Hematopoietic multipotent progenitor cell treated with erythropoietin and hydrocortisone succinate and interleukin-3 and kit ligand, for 8 days (in vitro differentiated cells): ENCODE results near the gene VPS13C.
A peak's percentile ranks its signal among the peaks of the same experiment; 100 is the strongest.

Experiments
- DNase-seq: peaks from one replicate; pipeline ENCODE4 v3.0.0-alpha.2; 2015

VPS13C gene, protein sequence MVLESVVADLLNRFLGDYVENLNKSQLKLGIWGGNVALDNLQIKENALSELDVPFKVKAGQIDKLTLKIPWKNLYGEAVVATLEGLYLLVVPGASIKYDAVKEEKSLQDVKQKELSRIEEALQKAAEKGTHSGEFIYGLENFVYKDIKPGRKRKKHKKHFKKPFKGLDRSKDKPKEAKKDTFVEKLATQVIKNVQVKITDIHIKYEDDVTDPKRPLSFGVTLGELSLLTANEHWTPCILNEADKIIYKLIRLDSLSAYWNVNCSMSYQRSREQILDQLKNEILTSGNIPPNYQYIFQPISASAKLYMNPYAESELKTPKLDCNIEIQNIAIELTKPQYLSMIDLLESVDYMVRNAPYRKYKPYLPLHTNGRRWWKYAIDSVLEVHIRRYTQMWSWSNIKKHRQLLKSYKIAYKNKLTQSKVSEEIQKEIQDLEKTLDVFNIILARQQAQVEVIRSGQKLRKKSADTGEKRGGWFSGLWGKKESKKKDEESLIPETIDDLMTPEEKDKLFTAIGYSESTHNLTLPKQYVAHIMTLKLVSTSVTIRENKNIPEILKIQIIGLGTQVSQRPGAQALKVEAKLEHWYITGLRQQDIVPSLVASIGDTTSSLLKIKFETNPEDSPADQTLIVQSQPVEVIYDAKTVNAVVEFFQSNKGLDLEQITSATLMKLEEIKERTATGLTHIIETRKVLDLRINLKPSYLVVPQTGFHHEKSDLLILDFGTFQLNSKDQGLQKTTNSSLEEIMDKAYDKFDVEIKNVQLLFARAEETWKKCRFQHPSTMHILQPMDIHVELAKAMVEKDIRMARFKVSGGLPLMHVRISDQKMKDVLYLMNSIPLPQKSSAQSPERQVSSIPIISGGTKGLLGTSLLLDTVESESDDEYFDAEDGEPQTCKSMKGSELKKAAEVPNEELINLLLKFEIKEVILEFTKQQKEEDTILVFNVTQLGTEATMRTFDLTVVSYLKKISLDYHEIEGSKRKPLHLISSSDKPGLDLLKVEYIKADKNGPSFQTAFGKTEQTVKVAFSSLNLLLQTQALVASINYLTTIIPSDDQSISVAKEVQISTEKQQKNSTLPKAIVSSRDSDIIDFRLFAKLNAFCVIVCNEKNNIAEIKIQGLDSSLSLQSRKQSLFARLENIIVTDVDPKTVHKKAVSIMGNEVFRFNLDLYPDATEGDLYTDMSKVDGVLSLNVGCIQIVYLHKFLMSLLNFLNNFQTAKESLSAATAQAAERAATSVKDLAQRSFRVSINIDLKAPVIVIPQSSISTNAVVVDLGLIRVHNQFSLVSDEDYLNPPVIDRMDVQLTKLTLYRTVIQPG (N-terminal part only)

DNA sequence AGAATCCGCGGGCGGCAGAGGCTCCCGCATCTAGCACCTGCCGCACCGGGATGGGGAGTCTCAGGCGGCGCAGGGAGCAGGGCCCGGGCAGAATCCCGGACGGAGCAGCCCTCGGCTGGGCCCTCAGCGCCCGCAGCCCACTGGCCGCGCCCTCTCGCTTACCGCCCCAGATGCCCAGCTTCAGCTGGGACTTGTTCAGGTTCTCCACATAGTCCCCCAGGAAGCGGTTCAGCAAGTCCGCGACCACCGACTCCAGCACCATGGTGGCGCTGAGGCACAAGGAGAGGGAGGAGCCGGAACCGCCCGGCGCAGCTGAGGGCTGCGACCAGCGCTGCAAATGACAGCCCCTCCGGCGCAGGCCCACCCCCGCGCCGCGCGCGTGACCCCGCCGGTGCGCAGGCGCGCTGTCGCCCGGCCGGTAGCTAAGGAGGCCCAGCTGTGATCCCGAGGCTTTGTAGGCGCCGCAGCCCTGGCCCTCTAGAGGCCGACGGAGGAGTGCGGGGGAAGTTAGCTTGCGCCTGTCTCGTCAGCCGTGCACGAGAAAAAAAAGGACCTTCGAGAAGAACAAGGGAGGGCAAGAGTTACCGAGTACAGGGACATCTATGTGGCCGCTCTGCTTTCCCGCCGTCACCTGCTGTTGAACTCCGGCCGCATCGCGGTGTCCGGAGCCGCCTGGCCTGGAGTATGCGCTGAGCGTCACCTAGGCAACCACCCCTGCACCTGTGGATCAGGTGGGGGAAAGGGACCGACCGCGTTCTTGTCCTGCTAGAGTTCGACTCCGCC lies at the start of gene VPS13C:
VPS13C (minus strand) TSS at position 335 of the 783 bp plus-strand sequence; CDS start at position 262, 73 bp downstream.
- peak; percentile 94 for DNase-seq

DNA sequence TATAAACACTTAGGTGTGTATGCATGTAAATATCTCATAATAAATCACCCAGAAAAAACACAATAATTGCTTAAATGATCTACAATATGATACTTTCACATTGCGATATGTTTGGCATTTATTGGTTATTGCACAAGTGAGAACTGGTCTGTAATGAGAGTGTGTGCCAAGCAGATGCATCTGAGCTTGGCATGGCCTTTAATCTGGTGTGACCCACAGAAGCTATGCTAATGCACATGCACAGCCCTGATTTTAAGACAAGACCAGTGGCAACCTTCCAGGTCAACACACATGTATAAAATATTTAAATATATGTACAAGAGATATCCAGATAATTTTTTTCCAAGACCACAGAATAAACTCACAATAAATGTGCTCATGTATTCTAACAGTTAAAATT lies 49.2 kb upstream of the VPS13C start:
- no peak for DNase-seq

DNA sequence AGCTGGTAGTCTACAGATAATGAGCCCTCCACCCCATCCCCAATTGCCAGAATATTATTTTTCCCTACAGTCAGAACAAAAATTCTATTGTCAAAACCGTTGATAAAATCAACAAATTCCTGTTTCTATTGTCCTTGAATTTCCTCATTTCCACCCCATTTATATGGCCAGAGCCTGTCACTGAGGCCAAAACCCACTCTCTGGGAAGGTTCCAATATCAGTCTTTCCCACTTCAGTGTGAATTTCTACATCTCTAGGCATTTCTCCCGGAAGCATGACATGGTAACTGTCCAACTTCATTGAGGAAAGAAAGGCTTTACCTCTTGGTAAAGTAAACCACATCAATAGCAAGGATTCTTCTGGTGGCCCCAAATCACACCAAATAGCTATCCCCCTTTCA lies 48.2 kb upstream of the VPS13C start:
- no peak for DNase-seq

DNA sequence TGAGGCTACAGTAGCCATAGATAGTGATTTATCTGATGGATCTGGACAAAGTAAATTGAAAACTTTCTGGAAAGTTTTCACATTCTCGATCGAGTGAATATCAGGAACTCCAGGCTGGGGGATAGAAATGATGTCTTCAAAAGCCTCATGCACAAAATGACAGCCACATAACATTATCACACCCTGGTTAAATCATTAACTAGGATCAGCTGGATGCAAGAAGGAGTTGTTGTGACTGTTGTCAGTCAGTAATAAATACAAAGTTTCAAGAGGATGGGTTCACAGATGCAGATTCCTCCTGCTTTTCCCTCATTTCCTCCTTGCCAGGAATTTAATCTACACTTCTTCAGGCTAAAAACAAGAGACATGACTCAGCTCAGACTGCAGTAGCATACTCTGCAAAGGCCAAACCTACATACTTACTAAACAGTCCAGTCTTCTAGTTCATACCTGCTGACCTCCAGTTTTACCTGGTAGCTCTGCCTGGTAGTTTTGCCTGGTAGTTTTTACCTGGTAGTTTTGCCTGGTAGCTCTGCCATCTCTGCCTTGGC lies 47.4 kb upstream of the VPS13C start:
- no peak for DNase-seq

DNA sequence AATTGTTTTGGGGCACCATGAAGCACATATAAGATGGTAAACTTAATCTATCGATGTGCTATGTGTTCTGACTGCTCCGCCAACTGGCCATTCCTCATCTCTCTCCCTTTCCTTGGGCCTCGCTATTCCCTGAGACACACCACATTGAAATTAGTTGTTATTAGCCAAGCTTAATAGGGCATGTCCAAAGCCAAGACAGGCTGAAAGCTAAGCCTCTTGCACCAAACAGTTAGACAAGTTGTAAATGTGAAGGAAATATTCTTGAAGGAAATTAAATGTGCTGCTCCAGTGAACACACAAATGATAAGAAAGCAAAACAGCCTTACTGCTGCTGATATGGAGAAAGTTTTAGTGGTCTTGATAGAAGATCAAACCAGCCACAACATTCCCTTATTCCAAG lies 45.8 kb upstream of the VPS13C start:
- no peak for DNase-seq

DNA sequence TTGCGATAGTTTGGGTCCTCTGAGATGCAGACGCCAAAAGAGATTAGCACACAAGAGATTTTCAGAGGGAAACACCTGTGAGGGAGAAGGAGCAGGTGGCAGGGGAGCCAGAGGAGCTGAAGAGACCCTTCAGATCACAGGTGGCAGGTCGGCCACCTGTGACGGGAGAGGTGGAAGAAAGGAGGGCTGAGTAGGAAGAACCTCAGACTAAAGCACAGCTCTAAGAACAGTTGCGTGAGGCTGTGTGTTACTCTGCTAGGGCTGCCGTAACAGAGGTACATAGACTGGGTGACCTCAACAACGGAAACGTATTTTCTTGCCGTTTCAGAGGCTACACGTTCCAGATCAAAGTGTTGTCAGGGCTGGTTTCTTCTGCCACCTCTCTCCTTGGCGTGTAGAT lies 45.0 kb upstream of the VPS13C start:
- no peak for DNase-seq

DNA sequence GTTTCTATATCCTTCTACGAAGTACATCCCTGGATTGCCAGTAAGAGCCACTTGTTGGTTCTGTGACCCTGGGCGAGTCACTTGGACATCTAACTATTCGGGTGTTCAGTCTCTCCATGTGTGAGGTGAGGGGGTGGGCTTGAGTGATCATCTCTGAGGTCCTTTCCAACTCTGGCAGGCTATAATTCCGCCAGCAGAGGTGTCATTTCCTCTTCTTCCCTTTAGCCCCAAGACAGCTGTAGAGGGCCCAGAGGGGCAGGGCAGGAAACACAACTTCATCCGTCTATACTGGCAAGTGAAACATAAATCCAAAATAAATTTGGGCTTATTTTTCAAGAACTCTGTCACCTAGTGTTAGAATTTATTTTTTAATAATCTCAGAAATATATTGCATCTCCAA lies 44.6 kb upstream of the VPS13C start:
- DNase-seq: no peak

DNA sequence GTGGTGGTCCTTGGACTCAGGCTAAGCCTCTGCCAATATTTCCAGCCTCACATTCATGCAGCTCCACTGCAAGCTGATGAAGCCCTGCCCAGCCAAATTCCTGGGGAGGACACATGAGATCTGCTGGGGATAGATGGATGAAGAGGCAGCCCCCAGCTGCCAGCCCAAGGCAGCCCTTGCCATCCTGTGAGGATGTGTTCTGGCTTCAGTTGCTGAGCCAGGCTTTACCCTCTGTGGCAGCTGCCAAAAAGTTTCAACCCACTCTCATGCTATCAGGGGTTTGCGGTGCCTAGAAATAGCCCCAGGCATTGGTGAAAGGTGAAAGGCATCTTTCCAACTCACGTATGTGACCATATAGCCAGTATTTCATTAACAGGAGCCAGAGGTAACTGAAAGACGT lies 44.2 kb upstream of the VPS13C start:
- no peak for DNase-seq

DNA sequence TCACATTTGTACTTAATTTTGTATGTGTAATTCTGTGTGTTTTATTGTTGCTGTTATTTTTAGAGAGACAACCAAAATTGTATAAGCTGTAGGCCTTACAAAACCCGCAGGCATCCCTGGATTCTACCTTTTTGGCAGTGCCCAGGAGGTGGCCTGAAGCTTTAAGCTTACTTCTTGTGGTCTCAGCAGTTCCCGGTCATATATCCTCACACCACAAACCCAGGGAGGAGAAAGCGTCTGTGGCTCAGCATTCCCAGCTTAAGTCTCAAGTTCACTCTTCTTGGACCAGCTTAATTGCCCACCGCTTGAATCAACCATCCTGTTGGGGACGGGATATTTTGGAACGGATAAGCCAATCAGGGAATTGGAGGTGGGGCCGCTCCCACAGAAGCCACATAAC lies 43.2 kb upstream of the VPS13C start:
- no peak for DNase-seq

DNA sequence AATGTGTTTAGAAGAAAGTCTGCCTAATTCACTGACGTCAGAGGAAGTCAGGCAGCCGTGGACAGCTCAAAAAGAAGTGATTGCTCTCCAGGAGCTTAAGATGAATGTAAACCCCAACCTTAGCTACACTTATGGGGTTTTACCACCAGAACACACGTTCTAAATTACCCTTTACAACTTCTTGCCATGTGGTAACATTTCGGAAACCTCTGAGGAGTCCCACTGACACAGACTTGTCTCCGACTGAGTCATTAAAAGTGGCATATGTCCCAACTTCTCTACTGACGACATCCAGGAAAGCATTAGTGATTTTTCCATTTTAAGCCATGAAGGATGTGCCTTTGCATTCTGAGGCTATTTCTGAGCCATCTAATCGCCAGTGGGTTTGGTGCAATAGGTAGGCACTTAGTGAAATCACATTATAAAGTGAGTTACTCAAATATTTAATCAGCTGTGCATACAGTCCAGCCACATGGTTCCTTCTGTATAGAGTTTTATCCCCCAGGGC lies 38.9 kb upstream of the VPS13C start:
- DNase-seq: no peak

DNA sequence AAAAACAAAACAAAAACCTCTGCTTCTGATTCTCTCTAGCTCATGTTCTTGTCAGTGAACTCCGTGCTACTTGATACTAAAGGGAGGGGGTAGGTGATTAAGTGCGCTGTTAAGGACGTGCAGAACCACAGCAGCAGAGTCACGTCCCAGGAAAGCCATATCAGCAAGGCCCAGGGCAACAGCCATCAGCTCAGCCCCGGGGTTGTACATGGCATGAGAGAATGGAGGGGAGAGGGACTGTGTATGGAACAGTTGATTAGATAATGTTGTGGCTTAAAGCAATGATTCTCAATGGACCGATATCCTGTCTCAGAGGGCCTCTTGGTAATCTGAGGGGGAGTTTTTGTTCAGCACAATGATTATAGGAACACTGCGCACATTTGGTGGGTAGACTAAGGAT lies 34.1 kb upstream of the VPS13C start:
- DNase-seq: peak; percentile 95

DNA sequence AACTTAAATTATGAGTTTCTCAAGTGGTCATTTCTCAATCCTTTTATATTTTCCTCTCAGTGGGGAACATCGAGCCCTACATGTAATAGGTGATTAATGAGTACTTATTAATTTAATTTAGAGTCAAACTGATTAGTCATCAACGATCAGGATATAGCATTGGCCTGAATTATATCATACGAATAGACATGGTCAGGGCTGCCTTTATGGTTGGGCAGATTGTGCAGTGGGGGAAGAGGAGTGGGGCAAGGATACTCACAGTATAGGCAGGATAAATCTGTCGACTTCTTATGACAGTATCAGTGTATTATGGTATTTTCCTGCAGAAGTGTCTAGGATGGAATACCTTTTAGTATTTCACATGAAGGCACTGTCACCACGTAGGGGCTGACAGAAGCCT lies 33.6 kb upstream of the VPS13C start:
- no peak for DNase-seq

DNA sequence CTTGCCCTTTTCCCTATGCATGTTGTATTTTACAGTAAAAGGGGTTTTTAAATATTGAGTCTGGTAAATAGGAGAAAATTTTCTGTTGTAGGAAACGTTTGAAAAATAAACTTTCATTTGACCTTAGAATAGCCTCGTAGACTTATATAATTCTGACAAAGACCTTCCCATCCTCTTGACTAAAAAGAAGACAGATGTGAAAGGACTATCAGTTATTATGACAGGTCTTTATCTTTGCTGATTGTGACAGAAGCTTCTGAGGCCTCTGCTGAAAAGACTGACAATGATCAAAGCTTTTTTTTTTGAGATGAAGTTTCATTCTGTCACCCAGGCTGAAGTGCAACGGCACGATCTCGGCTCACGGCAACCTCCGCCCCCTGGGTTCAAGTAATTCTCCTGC lies 30.7 kb upstream of the VPS13C start:
- DNase-seq: no peak

DNA sequence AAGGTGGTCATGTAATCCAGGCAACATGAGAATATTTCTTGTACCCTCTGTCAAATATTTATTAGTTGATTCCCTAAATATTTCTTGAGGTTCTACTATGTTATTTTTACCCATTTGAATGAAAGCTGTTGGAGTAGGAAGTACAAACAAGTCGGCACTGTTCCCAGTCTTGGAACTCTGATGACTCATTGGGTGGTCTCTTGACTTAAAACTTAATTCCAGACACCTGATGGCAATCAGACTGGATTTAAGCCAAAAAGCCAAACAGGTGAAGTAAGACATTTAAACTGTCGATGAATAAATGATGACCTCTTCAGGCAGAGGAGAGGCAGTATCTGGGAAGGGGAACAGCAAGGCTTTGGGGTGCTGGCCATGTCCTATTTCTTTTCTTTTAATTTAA lies 29.4 kb upstream of the VPS13C start:
- DNase-seq: no peak

DNA sequence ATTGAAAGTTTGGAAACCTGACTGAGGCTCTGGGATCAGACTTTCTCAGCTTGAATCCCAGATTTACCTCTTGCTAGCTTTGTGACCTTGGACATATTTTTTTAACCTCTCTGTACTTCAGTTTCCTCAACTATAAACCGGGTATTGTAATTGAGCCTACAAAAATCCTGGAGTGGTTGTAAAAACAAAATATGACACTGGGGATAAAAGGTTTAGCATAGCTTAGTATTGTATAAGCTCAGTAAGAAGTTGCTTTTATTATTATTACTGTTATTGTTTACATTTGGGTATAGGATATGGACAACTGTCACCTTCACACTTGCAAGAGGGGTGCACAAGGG lies 28.1 kb upstream of the VPS13C start:
- no peak for DNase-seq

DNA sequence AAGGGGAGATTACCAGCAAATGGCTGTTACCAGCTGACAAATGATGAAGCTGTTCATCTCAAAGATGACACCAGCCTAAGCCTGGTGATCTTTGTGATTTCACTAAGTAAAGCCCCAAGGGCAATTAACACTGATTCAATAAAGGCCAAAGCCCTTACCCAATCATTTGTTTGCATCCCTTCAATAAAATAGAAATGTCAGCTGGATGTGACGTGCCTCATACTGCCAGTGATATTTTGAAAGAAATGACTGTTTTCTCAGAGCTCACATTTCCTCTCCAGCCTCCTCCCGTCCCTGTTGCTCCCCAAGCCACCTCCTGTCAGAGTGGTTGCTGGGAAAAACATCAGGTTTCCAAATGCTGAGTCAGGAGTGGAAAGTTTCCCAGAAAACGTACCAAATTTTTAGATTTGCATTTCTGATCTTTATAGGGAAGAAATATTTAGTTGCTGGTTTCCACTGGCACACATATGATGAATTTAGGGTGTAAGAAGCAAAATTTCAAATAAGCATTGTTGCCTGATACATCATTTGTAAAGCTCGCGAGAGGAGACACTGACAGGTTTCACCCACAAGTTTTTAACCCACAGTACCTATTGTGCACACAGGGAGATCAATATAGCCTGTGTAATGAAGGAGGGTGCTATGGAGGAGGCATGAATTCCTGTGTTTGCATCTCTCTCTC lies 27.6 kb upstream of the VPS13C start:
- no peak for DNase-seq

DNA sequence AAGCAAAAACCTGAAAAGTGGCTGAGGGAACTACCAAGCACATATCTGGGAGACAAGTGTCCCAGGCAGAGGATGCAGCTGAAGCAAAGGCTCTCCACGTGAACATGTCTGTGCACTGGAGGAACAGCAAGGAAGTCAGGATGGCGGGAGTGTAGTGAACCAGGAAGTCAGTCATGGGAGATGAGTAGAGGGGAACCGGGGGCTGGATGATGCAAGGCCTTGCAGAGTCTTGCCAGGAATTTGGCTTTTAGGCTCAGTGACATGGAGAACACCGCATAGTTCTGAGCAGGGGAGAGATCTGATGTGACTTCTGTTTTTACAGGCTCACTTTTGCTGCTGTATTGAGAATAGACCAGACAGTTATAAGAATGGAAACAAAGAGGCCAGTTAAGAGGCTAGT lies 25.5 kb upstream of the VPS13C start:
- no peak for DNase-seq

DNA sequence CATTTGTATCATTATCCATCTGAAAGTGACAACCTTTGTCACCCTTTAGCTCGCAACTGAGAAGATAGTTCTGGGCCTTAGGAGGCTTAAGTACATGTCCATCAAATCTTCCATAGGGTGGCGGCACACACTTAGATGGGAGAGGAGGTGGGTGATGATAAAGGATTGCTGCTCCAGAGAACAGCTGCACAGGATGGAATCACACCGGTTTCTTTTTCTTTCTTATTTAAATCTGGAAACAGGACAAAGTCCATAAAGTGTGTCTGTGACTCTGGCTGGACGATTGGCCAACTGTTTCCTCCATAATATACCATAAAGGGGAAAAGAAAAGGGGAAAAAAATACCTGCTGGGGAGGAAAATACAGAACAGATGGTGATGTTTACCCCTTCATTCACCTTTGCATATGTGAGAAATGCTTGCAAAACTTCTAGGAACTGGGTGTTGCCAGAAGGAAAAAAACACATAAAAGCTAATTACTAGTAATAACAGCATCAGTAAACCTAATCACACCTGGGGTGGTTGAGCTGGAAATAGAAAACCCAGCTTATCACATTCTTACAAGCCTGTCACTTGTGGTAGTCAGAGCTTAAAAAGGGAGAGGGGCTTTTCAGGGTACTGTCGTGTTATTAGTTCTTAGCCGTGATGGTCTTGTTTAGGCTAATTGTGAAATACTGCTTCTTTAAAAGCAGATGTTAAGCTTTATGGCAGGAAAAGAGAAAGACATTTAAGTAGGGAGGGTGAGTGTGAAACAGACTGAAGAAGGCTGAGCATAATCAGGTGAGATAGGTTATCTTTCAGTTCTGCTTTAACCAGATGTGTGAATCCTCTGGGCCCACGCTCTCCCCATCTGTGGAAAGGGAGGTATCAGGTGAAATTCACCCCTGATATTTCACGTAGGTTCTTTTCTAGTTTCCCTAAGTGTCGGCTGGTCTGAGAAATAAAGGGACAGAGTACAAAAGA lies 23.2 kb upstream of the VPS13C start:
- DNase-seq: no peak

DNA sequence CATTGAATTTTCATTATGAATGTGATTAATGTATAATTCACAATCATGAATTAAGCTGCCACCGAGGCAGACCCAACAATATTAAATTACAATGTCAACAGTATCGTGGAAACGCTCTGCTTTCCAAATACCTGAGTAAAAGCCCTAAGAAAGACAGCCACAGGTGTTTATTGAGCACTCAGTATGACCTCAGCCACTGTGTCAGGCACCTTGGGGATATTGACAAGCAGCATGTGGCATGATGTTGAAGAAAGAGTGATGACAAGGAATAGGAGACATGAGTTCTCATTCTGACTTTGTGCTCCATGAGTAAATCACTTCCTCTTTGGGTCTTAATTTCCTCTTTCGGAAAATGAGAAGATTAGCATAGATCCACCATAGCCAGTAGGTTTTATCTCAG lies 19.3 kb upstream of the VPS13C start:
- no peak for DNase-seq

DNA sequence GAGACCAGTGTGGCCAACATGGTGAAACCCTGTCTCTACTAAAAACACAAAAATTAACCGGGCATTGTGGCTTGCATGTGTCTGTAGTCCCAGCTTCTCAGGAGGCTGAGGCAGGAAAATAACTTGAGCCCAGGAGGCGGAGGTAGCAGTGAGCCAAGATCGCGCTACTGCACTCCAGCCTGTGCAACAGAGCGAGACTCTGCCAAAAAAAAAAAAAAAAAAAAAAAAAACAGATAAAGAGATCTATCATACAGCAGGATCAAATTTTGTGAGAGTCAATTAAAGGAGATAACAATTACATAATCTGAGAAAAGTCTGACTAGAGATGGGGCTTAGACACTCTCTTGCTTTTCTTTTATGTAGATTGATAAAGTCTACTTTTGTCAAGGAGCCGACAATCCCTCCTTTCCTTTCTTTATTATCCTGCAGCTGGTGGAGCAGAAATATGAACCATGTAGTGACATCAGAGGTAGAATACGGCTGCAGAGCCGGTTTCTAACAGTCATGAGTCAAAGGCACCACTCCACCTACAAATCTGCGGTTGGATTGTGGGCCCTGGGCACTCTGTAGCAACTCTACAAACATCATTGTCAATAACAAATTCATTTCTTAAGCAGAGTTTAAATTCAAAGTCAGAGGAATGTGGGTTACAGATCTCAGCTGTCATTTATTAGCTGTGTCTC lies 15.5 kb upstream of the VPS13C start:
- DNase-seq: no peak
